ENCODE results near the gene NCKAP5L.
"Not testable (repeated sequence)": the region's sequence is repeated elsewhere in the genome, so short reads cannot be mapped to it uniquely, and the experiment has no call there.

The NCKAP5L gene

GRCh38 chr12:49777341-49777740, 50.9 kb downstream of the NCKAP5L start:
- DNase-seq: no peak

- DNase-seq: no peak
Observed at GRCh38 chr12:49776858-49777257, 51.4 kb downstream of the NCKAP5L start.

GRCh38 chr12:49776413-49776812, 51.8 kb downstream of the NCKAP5L start:
- peak; percentile 80 for DNase-seq

- DNase-seq: not testable (repeated sequence)
Observed at GRCh38 chr12:49773102-49773501, 55.1 kb downstream of the NCKAP5L start.

GRCh38 chr12:49767333-49767732, 60.9 kb downstream of the NCKAP5L start:
- no peak for DNase-seq

- no peak for DNase-seq
Observed at GRCh38 chr12:49766115-49766455, 62.1 kb downstream of the NCKAP5L start.

- DNase-seq: no peak
Observed at GRCh38 chr12:49764126-49764525, 64.1 kb downstream of the NCKAP5L start.

GRCh38 chr12:49763006-49763591, 65.1 kb downstream of the NCKAP5L start:
- peak; percentile 71 for DNase-seq

GRCh38 chr12:49762468-49762847, 65.8 kb downstream of the NCKAP5L start:
- no peak for DNase-seq

- no peak for DNase-seq
Observed at GRCh38 chr12:49761677-49762467, 66.3 kb downstream of the NCKAP5L start.

- no peak for DNase-seq
Observed at GRCh38 chr12:49750996-49751393, 77.2 kb downstream of the NCKAP5L start.

- DNase-seq: peak; percentile 42
Observed at GRCh38 chr12:49750027-49750995, 77.9 kb downstream of the NCKAP5L start.

- no peak for DNase-seq
Observed at GRCh38 chr12:49748800-49749199, 79.4 kb downstream of the NCKAP5L start.

- no peak for DNase-seq
Observed at GRCh38 chr12:49748306-49748705, 79.9 kb downstream of the NCKAP5L start.

- DNase-seq: no peak
Observed at GRCh38 chr12:49744363-49744885, 83.8 kb downstream of the NCKAP5L start.

- peak; percentile 92 for DNase-seq
Observed at GRCh38 chr12:49741882-49742620, 86.2 kb downstream of the NCKAP5L start.
